ENCODE measurements around the gene SGK1. TPM values are rescaled to one million over a fixed set of nuclear protein-coding genes. Genes with fewer than 3 reads are reported as not detected.

The SGK1 gene
- total and polyA plus RNA-seq, 2 donors from 2014 or later, result 142 to 324 TPM

GRCh38 chr6:134293659-134294161, 24.2 kb downstream of the SGK1 start:
- H3K27me3 ChIP-seq (ENCODE audit: control insufficient read depth, insufficient read depth, low read length), result no peaks in the 10 kb centered on the region
- DNase-seq, result no peak
- intact Hi-C loops (cut with DNase I), result no loop called here

GRCh38 chr6:134291156-134291555, 26.8 kb downstream of the SGK1 start:
- no peaks in the 10 kb centered on the region for H3K9me3 ChIP-seq (ENCODE audit: control insufficient read depth in 2 of 3, insufficient read depth in 1 of 3, low read length in 3 of 3)
- H3K27ac ChIP-seq (ENCODE audit: low read depth in 2 of 2, low read length in 2 of 2), result no peak overlapping the region
- no peak overlapping the region for H3K4me3 ChIP-seq (ENCODE audit: low read length in 3 of 3)
- no peak for DNase-seq
- H3K9ac ChIP-seq (ENCODE audit: low read length in 3 of 3), result no peak overlapping the region
- no peak for TF ChIP-seq CTCF (IDR thresholded peaks at IDR 0.05; ENCODE audit: borderline replicate concordance, extremely low read depth, insufficient read depth)
- H3K4me1 ChIP-seq (ENCODE audit: control insufficient read depth in 2 of 3, insufficient read depth in 2 of 3, low read depth in 1 of 3, low read length in 3 of 3), result peaks cover 0 to 2% (median 0%) of the 10 kb centered on the region in 3 donors
- H3K36me3 ChIP-seq (ENCODE audit: control insufficient read depth in 2 of 3, insufficient read depth in 3 of 3, low read length in 3 of 3), result no peaks in the 10 kb centered on the region
- no peaks in the 10 kb centered on the region for H3K27me3 ChIP-seq (ENCODE audit: control insufficient read depth, insufficient read depth, low read length)
- intact Hi-C loops (cut with DNase I), result no loop called here
- FAIRE-seq, result no peak

More at GRCh38 chr6:134293659-134294161, 24.2 kb downstream of the SGK1 start:
- H3K4me1 ChIP-seq (ENCODE audit: control insufficient read depth in 2 of 3, insufficient read depth in 2 of 3, low read depth in 1 of 3, low read length in 3 of 3), result no peaks in the 10 kb centered on the region
- no peaks in the 10 kb centered on the region for H3K36me3 ChIP-seq (ENCODE audit: control insufficient read depth in 2 of 3, insufficient read depth in 3 of 3, low read length in 3 of 3)
- no peak overlapping the region for H3K27ac ChIP-seq (ENCODE audit: low read depth in 2 of 2, low read length in 2 of 2)
- no peak for TF ChIP-seq CTCF (IDR thresholded peaks at IDR 0.05; ENCODE audit: borderline replicate concordance, extremely low read depth, insufficient read depth)
- no peak for FAIRE-seq
- H3K4me3 ChIP-seq (ENCODE audit: low read length in 3 of 3), result no peak overlapping the region
- H3K9me3 ChIP-seq (ENCODE audit: control insufficient read depth in 2 of 3, insufficient read depth in 1 of 3, low read length in 3 of 3), result no peaks in the 10 kb centered on the region
- no peak overlapping the region for H3K9ac ChIP-seq (ENCODE audit: low read length in 3 of 3)

- peaks cover 0 to 2% (median 0%) of the 10 kb centered on the region in 3 donors for H3K4me1 ChIP-seq (ENCODE audit: control insufficient read depth in 2 of 3, insufficient read depth in 2 of 3, low read depth in 1 of 3, low read length in 3 of 3)
- FAIRE-seq, result no peak
- H3K27me3 ChIP-seq (ENCODE audit: control insufficient read depth, insufficient read depth, low read length), result no peaks in the 10 kb centered on the region
- no peak for TF ChIP-seq CTCF (IDR thresholded peaks at IDR 0.05; ENCODE audit: borderline replicate concordance, extremely low read depth, insufficient read depth)
- no peaks in the 10 kb centered on the region for H3K36me3 ChIP-seq (ENCODE audit: control insufficient read depth in 2 of 3, insufficient read depth in 3 of 3, low read length in 3 of 3)
- no peak overlapping the region for H3K27ac ChIP-seq (ENCODE audit: low read depth in 2 of 2, low read length in 2 of 2)
- H3K9me3 ChIP-seq (ENCODE audit: control insufficient read depth in 2 of 3, insufficient read depth in 1 of 3, low read length in 3 of 3), result no peaks in the 10 kb centered on the region
- no peak overlapping the region for H3K9ac ChIP-seq (ENCODE audit: low read length in 3 of 3)
- H3K4me3 ChIP-seq (ENCODE audit: low read length in 3 of 3), result no peak overlapping the region
- no peak for DNase-seq
- intact Hi-C loops (cut with DNase I), result no loop called here
These were observed 28.7 kb downstream of the SGK1 start for GRCh38 chr6:134289204-134289575.

Measured in kidney (tissue), 14 donors.